ENCODE results near the gene DGKH. TPM values are rescaled to one million over a fixed set of nuclear protein-coding genes. Genes with fewer than 3 reads are reported as not detected.

Gene DGKH
- total RNA-seq, 2 experiments from 2014 or later = 6.0 TPM

DNA sequence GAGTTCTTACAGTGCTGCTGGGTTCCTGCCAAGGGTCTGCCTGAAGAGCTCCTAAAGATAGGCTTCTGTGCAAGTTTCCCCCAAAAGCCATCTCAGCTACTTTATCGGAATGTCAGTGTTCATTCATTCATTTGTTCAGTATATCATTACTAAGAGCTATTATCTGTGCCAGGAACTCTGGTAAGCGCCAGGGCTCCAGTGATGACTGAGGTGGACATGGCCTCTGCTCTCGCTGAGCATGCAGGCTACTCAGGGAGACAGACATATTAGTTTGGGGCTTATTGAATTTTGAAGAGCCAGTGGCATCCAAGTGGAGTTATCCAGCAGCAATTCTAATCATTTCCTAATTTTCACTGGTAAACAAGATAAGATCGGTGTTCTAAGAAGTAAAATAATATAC lies 65.8 kb downstream of the DGKH start:
- TF ChIP-seq, protein P1, sequence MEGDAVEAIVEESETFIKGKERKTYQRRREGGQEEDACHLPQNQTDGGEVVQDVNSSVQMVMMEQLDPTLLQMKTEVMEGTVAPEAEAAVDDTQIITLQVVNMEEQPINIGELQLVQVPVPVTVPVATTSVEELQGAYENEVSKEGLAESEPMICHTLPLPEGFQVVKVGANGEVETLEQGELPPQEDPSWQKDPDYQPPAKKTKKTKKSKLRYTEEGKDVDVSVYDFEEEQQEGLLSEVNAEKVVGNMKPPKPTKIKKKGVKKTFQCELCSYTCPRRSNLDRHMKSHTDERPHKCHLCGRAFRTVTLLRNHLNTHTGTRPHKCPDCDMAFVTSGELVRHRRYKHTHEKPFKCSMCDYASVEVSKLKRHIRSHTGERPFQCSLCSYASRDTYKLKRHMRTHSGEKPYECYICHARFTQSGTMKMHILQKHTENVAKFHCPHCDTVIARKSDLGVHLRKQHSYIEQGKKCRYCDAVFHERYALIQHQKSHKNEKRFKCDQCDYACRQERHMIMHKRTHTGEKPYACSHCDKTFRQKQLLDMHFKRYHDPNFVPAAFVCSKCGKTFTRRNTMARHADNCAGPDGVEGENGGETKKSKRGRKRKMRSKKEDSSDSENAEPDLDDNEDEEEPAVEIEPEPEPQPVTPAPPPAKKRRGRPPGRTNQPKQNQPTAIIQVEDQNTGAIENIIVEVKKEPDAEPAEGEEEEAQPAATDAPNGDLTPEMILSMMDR (IDR thresholded peaks at IDR 0.05) = no peak

DNA sequence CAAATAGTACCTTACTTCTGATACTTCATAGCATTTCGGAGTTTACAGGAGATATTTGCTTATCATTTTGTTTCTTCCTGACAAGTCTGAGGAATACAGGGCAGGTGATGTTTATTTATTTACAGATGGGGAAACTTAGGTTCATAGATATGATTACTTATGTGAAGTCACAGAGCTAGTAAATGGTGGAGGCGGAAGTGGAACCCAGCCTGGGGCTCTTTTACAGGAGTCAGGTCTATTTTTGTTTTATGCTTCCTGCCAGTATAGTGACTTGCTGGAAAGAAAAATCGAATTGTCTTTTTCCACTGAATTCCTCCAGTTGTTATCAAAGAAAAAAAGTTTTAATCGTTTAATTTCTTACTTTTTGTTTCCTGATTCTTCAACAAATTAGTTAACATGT lies 66.5 kb downstream of the DGKH start:
- no peaks in the 10 kb centered on the region for H3K9me3 Mint-ChIP-seq
- Histone ChIP-seq H3K36me3 (ENCODE audit: insufficient read depth, low read length) (no peaks in the 10 kb centered on the region), H3K4me3 (ENCODE audit: low read length) (no peak overlapping the region), H3K4me1 (ENCODE audit: insufficient read depth, low read length) (no peaks in the 10 kb centered on the region), H3K27me3 (ENCODE audit: control insufficient read depth in 1 of 2, insufficient read depth in 2 of 2, low read length in 2 of 2) (no peaks in the 10 kb centered on the region), H3K27ac (ENCODE audit: low read depth in 1 of 2, low read length in 2 of 2) (no peak overlapping the region), H3K9me3 (ENCODE audit: control insufficient read depth in 1 of 2, insufficient read depth in 1 of 2, low read length in 2 of 2) (no peaks in the 10 kb centered on the region)
- peaks cover 7% of the 10 kb centered on the region for H3K4me1 Mint-ChIP-seq (ENCODE audit: low read depth)
- no peak overlapping the region for H3K27ac Mint-ChIP-seq
- no peaks in the 10 kb centered on the region for H3K36me3 Mint-ChIP-seq (ENCODE audit: low read depth)
- TF ChIP-seq, protein P1 (IDR thresholded peaks at IDR 0.05) = no peak
- ATAC-seq (ENCODE audit: poor library complexity) (no peak), DNase-seq (no peak)
- intact Hi-C loops (cut with DNase I, micrococcal nuclease) = loop anchor here (5.0 to 10.0 kb wide), 4 partner anchors 700 to 768 kb away; no protein-coding TSS in a partner anchor
- ChIA-PET CTCF (no interaction called here), POLR2A (interaction anchor here (0.5 kb wide), 1 partner anchor 210 kb away, joined by 3 read pairs; no protein-coding TSS in a partner anchor)
- no peaks in the 10 kb centered on the region for H3K27me3 Mint-ChIP-seq
- H3K4me3 Mint-ChIP-seq = no peak overlapping the region

More for the DNA sequence above, 65.8 kb downstream of the DGKH start:
- Mint-ChIP-seq H3K36me3 (ENCODE audit: low read depth) (no peaks in the 10 kb centered on the region), H3K4me3 (no peak overlapping the region), H3K9me3 (no peaks in the 10 kb centered on the region), H3K27ac (no peak overlapping the region), H3K4me1 (ENCODE audit: low read depth) (peaks cover 7% of the 10 kb centered on the region), H3K27me3 (no peaks in the 10 kb centered on the region)
- CTCF ChIA-PET = interaction anchor here (0.6 kb wide), 1 partner anchor 882 kb away, joined by 4 read pairs; no protein-coding TSS in a partner anchor
- Histone ChIP-seq H3K27ac (ENCODE audit: low read depth in 1 of 2, low read length in 2 of 2) (no peak overlapping the region), H3K27me3 (ENCODE audit: control insufficient read depth in 1 of 2, insufficient read depth in 2 of 2, low read length in 2 of 2) (no peaks in the 10 kb centered on the region), H3K36me3 (ENCODE audit: insufficient read depth, low read length) (no peaks in the 10 kb centered on the region), H3K4me3 (ENCODE audit: low read length) (no peak overlapping the region), H3K9me3 (ENCODE audit: control insufficient read depth in 1 of 2, insufficient read depth in 1 of 2, low read length in 2 of 2) (no peaks in the 10 kb centered on the region), H3K4me1 (ENCODE audit: insufficient read depth, low read length) (no peaks in the 10 kb centered on the region)
- DNase-seq (no peak), ATAC-seq (ENCODE audit: poor library complexity) (no peak)
- POLR2A ChIA-PET = no interaction called here
- intact Hi-C loops (cut with DNase I, micrococcal nuclease) = loop anchor here (5.0 to 10.0 kb wide), 4 partner anchors 699 to 767 kb away; no protein-coding TSS in a partner anchor

DNA sequence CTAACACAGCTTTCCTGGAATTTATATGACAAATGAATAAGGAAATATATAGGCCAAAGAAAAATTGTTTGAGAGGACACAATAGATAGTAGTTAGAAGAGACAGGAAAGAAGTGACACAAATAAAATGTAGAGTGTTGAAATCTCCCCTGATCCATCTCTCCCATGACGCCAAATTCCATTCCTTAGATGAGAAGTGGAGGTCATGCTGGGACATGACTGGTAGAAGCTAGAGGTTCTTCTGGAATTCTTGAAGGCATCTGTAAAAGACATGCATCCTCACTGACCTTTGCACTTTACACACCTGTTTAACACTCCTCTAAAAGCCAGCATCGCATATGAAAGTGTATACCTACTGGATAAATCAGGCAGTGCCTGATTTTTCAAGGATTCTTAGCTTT lies 67.8 kb downstream of the DGKH start:
- intact Hi-C loops (cut with DNase I, micrococcal nuclease) = loop anchor here in 1 of 2 experiments (10.0 kb wide), 1 partner anchor 701 kb away; no protein-coding TSS in a partner anchor

More for the DNA sequence above, 67.8 kb downstream of the DGKH start:
- Histone ChIP-seq H3K9me3 (ENCODE audit: control insufficient read depth in 1 of 2, insufficient read depth in 1 of 2, low read length in 2 of 2) (no peaks in the 10 kb centered on the region), H3K27me3 (ENCODE audit: control insufficient read depth in 1 of 2, insufficient read depth in 2 of 2, low read length in 2 of 2) (no peaks in the 10 kb centered on the region), H3K36me3 (ENCODE audit: insufficient read depth, low read length) (no peaks in the 10 kb centered on the region), H3K4me3 (ENCODE audit: low read length) (no peak overlapping the region), H3K4me1 (ENCODE audit: insufficient read depth, low read length) (no peaks in the 10 kb centered on the region), H3K27ac (ENCODE audit: low read depth in 1 of 2, low read length in 2 of 2) (no peak overlapping the region)
- DNase-seq = no peak
- no peaks in the 10 kb centered on the region for H3K9me3 Mint-ChIP-seq
- H3K27ac Mint-ChIP-seq = no peak overlapping the region
- no peaks in the 10 kb centered on the region for H3K4me1 Mint-ChIP-seq (ENCODE audit: low read depth)
- ATAC-seq (ENCODE audit: poor library complexity) = no peak
- no peaks in the 10 kb centered on the region for H3K36me3 Mint-ChIP-seq (ENCODE audit: low read depth)
- POLR2A ChIA-PET = no interaction called here
- CTCF ChIA-PET = no interaction called here
- H3K27me3 Mint-ChIP-seq = no peaks in the 10 kb centered on the region
- TF ChIP-seq, protein P1 (IDR thresholded peaks at IDR 0.05) = no peak
- H3K4me3 Mint-ChIP-seq = no peak overlapping the region
